ENCODE results near the gene BNC2.

DNA sequence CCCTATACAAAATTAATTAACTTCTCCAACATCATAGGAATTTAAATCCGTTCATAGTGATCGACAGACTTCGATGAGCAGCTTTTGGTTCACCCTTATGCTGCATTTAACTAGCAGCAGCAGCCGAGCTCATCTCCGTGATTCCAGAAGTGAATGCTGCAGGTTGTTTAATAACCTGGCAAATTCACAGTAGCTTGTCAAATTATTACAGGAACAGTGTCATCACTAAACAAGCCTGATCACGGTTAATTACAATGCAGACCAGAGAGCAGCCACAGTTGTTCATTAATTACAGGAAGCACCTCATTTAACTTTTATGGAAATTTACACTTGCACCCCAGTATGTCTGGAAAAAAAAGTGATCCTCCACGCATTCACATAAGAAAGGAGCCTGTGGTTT lies 188.2 kb downstream of the BNC2 start:
- TF ChIP-seq POLR2A (IDR thresholded peaks at IDR 0.05; ENCODE audit: low read length) (no peak), GATA1 (IDR thresholded peaks at IDR 0.05; ENCODE audit: low read depth, low read length) (no peak)
